ENCODE data around the gene SPIN4.
A peak's percentile ranks its signal among the peaks of the same experiment; 100 is the strongest.
"Not testable (repeated sequence)": the region's sequence is repeated elsewhere in the genome, so short reads cannot be mapped to it uniquely, and the experiment has no call there.

The SPIN4 gene

GRCh38 chrX:63350941-63351616 lies at the start of gene SPIN4:
TSS of gene SPIN4 (minus strand) at chrX:63351332. CDS start at chrX:63350819, 513 bp downstream.
- peak; percentile 88 for DNase-seq

- DNase-seq = no peak
Measured at GRCh38 chrX:63400340-63400739, 49.2 kb upstream of the SPIN4 start.

GRCh38 chrX:63394872-63395271 lies 43.7 kb upstream of the SPIN4 start:
- no peak for DNase-seq

DNA sequence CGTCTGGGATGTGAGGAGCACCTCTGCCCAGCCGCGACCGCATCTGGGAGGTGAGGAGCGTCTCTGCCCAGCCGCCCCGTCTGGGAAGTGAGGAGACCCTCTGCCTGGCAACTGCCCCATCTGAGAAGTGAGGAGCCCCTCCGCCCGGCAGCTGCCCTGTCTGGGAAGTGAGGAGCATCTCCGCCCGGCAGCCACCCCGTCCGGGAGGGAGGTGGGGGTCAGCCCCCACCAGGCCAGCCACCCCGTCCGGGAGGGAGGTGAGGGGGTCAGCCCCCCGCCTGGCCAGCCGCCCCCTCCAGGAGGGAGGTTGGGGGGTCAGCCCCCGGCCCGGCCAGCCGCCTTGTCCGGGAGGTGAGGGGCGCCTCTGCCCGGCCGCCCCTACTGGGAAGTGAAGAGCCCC lies 42.0 kb upstream of the SPIN4 start:
- not testable (repeated sequence) for DNase-seq

GRCh38 chrX:63387411-63387810 lies 36.3 kb upstream of the SPIN4 start:
- no peak for DNase-seq

GRCh38 chrX:63384263-63384662 lies 33.1 kb upstream of the SPIN4 start:
- DNase-seq = not testable (repeated sequence)

DNA sequence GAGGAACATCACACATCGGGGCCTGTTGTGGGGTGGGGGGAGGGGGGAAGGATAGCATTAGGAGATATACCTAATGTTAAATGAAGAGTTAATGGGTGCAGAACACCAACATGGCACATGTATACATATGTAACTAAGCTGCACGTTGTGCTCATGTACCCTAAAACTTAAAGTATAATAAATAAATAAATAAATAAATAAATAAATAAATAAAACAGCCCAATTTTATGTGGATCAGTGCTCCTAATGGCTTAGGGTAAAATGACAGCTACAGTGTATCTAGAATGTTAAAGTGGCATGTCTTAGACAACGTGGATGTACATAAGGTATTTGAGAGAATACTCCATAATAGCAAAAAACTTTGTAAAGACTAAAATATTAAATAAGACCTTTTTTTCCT lies 21.9 kb upstream of the SPIN4 start:
- not testable (repeated sequence) for DNase-seq

GRCh38 chrX:63367699-63368098 lies 16.6 kb upstream of the SPIN4 start:
- not testable (repeated sequence) for DNase-seq

GRCh38 chrX:63363788-63364187 lies 12.7 kb upstream of the SPIN4 start:
- DNase-seq = no peak

DNA sequence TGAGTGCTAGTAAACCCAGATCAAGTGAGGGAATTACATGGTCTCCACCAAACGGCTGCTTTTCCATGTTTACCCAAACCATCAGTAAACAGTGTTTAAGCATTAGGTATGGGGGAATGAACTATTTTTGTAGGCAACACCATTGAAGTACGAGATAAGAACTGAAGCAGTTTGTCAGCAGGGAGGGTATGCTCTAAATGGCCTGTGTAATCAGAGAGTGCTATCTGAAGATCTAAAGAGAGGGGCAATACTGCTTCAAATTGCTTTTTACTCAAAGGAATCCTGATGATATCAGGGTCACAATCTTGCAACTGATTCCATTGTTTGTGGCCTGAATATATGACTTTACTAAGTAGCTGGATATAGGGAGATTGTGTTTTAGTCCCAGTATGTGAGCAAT lies 10.4 kb upstream of the SPIN4 start:
- DNase-seq = no peak

DNA sequence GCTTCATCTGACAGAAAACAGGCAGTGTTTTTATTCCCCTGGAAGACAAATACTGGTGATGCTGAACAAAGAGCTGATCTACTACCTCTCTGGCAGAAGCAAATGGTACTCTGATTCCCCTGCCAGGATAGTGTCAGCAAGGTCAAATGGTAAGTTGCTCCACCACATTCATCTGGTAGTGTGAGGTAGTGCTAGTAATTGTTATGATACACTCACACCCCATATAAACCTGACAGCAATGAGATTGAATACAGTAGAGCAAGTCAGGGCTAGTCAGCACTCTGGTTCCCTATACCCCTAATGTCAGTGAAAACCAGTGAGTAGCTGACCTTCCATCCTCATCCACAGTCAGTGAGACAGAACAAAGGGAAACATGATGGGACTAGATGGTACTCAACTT lies 3.4 kb upstream of the SPIN4 start:
- DNase-seq = no peak

DNA sequence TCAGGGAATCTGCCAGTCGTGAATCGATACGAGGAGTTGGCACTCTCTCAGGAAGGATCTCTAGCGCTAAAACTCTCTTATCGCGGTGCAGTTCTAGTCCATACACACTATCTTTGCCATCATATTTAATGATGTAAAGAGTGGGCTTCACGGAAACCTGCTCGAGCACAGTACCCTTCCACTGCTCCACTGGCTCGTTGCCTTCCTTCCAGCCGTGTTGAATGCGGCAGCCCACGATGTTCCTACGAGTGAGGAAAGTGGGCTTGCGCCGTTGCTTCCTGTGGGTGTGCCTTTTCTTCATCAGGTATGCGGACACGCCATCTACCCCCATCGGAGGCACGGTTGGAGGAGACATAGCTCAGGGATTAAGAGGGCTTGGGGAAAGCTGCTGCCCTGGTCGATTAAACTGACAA lies 661 bp downstream of the SPIN4 start:
- DNase-seq = no peak

DNA sequence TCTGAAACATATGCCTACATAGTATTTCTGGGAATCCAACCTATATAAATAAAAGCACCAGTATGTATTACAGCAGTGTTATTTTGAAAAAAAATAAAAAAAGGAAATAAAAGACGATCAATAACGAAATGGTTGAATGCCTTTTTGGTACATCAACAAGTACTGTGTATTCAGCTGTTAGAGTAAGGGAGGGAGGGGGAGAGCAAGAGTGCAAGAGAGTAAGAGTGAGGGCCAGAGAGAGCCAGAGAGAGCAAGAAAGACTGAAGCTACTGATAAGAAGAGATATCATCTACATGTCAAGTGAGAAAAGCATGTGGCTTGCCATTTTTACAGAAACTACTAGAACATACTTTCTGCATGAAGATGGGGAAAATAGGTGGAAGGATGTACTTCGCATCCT lies 1.8 kb downstream of the SPIN4 start:
- DNase-seq = no peak

DNA sequence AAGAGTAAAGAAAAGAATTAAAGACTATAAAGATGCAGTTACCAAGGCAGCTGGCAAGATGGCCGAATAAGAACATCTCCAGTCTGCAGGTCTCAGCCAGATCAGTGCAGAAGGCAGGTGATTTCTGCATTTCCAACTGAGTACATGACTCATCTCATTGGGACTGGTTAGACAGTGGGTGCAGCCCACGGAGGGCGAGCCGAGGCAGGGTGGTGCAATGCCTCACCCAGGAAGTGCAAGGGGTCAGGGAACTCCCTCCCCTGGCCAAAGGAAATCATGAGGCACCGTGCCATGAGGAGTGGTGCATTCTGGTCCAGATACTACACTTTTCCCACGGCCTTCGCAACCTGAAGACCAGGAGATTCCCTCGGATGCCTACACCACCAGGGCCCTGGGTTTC lies 20.5 kb downstream of the SPIN4 start:
- DNase-seq = no peak

- DNase-seq = no peak
Measured at GRCh38 chrX:63327788-63328187, 23.3 kb downstream of the SPIN4 start.

DNA sequence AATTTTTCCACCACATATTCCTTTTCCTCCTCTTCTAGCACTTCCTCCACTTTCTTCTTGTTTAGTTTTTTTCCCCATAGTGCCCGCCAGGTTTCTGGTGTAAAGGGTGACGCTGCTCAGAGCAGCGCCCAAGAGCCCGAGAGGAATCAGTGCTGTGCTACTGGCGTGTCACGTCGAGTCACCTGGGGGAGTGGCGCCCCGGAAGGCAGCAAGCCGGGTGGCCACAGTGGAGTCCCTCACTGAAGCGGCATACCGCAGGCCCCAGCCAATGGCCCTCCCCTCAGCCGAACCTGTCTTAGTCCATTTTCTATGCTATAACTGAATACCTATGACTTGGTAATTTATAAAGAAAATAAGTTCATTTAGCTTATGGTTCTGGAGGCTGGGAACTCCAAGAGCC lies 51.5 kb downstream of the SPIN4 start:
- DNase-seq = no peak
